ENCODE measurements around the gene DEAF1. TPM values are rescaled to one million over a fixed set of nuclear protein-coding genes. Genes with fewer than 3 reads are reported as not detected.

The DEAF1 gene
- total RNA-seq, 1 donor from 2014 or later: 54.9 TPM

DNA sequence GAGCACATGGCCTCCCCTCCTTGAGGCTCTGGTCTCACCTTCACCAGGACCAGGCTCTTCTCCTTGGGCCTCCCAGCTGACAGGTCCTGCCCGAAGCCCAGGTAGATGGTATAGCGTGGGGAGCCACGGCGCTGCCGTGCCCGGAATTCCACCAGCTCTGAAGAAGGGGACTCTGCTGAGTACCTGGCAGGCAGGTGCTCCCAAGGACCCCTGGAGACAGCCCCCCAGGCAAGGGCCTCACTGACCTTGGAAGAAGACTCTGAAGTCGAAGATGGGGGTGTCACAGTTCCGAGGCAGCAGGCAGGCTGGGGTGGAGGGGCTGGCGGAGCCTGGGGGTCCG lies 82.1 kb downstream of the DEAF1 start:
- DNase-seq (ENCODE audit: low spot score): no peak

DNA sequence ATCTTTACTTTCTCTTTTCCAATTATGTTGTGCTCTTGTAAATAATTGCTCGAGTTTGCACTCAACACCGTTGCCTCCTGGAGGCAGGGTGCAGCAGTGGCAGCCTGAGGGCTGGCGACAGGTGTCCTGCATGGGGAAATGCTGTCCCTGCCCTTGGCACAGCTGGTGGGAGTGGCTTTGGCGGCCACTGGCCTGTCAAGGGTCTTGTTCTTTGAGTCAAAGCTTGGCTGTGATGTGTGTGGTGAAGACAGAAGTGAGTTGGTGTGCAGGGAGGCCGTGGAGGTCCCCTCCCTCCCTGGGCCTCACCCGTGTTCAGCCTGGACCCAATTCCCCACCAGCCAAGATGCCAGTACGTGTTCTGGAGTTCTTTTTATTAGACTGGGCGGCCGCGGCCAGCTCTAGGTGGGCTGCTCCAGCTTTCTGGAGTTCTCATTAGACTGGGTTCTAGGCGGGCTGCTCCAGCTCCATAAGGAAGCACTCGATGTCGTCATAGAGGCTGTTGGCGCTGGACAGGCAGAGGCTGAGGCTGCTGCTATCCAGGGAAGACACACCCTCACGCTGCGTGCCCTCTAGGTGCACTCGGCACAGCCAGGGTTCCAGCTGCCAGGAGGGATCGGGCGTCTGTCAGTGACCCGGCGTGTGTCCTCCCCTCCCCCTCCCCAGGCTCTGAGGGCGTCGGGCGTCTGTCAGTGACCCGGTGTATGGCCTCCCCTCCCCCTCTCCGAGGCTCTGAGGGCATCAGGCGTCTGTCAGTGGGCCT lies 82.6 kb downstream of the DEAF1 start:
- no peak for DNase-seq (ENCODE audit: low spot score)

DNA sequence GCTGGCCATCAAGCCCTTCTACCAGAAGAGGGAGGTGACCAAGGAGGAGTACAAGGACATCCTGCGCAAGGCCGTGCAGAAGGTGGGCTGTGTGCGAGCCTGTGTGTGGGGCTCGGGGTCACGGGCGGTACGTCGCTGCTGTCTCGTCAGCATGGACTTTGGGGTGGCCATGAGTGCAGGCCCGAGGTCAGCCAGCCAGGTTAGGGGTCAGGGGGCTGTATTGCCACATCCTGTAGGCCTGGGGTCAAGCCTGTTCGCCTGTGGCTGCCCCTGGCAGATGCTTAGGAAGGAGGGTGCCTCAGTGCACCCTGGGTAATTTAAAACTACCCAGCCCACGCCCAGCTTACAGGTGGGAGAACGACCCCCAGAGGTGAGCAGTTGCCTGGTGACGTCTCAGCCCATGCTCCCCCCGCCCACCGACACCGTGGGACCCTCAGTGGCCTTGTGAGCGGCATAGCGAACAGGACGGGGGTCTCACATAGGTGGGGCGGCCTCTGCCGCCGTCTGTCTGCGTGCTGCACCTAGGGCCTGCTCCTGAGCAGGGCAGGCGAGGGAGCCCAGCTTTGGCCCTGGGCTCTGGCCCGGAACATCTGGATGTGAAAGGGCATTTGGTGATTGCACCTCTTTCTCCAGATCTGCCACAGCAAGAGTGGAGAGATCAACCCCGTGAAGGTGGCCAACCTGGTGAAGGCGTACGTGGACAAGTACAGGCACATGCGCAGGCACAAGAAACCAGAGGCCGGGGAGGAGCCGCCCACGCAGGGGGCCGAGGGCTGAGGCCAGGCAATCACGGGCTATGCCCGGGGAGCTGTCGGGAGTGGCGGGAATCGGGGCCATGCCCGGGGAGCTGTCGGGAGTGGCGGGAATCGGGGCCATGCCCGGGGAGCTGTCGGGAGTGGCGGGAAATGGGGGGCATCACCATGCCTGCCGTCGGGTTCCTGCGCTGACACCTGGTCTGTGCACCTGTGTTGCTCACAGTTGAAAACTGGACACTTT lies 83.7 kb downstream of the DEAF1 start:
- DNase-seq (ENCODE audit: low spot score): no peak

DNA sequence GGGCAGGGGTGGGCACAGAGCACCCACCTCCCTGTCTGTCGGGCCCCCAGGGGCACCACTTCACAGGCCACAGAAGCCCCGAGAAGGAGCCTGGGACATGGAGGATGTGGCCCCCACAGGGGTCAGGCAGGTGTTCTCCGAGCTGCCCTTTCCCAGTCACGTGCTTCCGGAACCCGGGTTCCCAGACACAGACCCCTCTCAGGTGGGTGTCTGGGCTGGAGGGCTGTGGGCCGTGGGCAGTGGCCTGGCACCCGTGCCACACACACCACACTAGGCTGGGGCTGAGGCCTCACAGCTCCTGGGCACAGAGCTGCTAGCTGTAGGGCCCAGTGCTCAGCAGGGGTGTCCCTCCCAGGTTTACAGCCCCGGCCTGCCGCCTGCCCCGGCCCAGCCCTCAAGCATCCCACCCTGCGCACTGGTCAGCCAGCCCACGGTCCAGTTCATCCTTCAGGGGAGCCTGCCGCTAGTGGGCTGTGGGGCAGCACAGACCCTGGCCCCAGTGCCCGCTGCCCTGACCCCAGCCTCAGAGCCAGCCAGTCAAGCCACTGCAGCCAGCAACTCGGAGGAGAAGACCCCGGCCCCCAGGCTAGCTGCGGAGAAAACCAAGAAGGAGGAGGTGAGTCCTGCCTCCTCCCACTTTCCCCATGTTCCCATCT lies 84.7 kb downstream of the DEAF1 start:
- DNase-seq (ENCODE audit: low spot score): no peak

DNA sequence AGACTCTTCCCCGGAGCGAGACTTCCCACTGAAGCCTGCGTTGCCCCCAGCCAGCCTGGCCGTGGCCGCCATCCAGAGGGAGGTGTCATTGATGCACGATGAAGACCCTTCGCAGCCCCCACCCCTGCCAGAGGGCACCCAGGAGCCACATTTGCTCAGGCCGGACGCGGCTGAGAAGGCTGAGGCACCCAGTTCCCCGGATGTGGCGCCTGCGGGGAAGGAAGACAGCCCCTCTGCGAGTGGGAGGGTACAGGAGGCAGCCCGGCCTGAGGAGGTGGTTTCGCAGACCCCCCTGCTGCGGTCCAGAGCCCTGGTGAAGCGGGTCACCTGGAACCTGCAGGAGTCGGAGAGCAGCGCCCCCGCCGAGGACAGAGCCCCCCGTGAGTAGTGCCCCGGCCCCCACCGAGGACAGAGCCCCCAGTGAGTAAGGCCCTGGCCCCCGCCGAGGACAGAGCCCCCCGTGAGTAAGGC lies 85.6 kb downstream of the DEAF1 start:
- DNase-seq (ENCODE audit: low spot score): no peak

DNA sequence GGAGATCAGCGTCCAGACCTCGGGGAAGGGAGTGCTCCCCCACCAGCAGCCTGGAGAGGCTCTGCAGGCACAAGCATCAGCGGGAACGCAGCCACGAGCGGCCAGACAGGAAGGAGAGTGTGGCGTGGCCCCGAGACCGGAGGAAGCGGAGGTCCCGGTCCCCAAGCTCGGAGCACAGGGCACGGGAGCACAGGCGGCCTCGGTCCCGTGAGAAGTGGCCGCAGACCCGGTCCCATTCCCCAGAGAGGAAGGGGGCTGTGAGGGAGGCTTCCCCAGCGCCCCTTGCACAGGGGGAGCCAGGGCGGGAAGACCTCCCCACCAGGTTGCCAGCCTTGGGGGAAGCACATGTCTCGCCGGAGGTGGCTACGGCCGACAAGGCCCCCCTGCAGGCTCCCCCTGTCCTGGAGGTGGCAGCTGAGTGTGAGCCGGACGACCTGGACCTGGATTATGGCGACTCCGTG lies 86.2 kb downstream of the DEAF1 start:
- no peak for DNase-seq (ENCODE audit: low spot score)

DNA sequence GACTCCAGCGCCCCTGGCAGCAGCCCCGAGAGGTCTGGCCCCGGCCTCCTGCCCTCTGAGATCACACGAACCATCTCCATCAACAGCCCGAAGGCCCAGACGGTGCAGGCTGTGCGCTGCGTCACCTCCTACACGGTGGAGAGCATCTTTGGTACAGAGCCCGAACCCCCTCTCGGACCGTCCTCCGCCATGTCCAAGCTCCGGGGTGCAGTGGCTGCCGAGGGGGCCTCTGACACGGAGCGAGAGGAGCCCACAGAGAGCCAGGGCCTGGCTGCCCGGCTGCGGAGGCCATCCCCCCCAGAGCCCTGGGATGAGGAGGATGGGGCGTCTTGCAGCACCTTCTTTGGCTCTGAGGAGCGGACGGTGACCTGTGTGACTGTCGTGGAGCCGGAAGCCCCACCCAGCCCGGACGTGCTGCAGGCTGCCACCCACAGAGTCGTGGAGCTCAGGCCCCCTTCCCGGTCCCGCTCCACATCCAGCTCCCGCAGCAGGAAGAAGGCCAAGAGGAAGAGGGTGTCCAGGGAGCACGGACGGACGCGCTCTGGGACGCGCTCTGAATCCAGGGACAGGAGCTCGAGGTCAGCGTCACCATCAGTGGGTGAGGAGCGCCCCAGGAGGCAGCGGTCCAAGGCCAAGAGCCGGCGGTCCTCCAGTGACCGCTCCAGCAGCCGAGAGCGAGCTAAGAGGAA lies 86.9 kb downstream of the DEAF1 start:
- no peak for DNase-seq (ENCODE audit: low spot score)

DNA sequence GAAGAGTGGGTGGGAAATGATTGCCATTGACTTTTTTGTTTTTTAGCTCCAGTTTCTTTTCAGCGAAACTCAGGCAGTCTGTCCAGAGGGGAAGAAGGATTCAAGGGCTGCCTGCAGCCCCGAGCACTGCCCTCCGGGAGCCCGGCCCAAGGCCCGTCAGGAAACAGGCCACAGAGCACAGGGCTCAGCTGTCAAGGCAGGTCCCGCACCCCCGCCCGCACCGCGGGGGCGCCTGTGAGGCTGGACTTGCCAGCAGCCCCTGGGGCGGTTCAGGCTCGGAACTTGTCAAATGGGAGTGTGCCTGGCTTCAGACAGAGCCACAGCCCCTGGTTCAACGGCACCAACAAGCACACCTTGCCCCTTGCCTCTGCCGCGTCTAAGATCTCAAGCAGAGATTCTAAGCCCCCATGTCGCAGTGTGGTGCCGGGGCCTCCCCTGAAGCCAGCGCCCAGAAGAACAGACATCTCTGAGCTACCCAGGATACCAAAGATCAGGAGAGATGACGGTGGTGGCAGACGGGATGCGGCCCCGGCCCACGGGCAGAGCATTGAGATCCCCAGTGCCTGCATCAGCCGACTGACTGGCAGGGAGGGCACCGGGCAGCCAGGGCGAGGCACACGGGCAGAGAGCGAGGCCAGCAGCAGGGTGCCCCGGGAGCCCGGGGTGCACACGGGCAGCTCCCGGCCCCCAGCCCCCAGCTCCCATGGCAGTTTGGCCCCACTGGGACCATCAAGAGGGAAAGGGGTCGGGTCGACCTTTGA lies 87.8 kb downstream of the DEAF1 start:
- DNase-seq (ENCODE audit: low spot score): no peak

DNA sequence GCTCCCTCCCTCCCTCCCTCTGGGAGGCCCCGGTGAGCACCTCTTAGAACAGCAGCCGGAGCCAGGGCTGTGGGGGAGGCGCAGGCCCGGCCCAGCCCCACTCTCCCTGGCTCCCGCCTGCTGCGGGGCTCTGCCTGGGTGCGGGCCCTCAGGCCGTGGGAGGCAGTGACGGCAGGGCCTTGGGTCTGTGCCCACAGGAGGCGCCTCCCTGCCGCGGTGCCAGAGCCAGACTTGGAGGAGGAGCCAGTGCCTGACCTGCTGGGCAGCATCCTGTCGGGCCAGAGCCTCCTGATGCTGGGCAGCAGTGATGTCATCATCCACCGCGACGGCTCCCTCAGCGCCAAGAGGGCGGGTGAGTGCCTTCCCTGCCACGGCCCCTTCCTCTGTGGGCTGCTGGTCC lies 88.8 kb downstream of the DEAF1 start:
- DNase-seq (ENCODE audit: low spot score): no peak

DNA sequence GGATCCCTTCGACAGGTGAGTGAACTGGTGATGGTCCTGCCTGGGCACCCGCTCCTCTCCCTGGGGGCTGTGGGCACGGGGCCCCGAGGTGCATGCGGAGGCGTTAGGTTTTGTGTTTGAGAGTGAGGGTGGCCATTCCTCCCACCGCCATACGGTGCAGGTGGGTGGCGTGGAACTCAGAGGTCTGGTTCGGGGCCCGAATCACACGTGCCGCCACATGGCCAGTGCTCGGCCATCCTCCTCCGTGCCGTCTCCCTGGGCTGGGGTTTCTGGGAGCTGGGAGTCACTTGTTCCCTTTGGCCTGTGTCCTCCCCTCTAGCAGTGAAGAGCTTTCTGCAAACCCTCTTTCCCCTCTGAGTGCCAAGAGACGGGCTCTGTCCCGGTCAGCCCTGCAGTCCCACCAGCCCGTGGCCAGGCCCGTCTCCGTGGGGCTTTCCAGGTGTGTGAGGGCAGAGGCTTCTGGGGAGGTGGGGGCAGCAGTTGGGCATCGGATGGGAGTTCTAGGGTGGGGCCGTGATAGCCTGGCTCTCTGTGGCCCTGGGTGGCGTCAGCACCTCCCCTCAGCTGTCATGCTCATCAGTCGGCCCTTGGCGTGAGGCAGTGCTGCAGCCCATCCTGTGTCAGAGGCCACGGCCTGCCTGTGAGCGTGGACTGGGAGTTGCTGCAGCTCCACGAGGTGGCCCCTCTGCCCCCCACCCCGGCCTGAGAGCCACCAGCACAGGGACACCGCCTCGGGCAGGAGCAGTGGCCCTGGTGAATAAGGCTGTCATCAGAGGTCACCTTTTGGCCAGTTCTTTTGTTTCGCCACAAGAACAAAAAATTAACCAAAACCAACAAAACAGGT lies 89.5 kb downstream of the DEAF1 start:
- DNase-seq (ENCODE audit: low spot score): no peak

DNA sequence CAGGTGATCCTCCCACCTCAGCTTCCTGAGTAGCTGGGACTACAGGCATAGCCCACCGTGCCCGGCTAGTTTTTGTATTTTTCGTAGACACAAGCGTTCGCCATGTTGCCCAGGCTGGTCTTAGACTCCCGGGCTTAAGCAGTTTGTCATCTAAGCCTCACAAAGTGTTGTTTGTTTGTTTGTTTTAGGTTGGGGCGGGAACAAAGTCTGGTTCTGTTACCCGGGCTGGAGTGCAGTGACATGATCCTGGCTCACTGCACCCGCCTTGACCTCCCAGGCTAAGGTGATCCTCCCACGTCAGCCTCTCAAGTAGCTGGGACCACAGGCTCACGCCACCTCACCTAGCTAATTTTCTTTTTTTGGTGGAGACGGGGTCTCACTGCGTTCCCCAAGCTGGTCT lies 91.9 kb downstream of the DEAF1 start:
- no peak for DNase-seq (ENCODE audit: low spot score)

DNA sequence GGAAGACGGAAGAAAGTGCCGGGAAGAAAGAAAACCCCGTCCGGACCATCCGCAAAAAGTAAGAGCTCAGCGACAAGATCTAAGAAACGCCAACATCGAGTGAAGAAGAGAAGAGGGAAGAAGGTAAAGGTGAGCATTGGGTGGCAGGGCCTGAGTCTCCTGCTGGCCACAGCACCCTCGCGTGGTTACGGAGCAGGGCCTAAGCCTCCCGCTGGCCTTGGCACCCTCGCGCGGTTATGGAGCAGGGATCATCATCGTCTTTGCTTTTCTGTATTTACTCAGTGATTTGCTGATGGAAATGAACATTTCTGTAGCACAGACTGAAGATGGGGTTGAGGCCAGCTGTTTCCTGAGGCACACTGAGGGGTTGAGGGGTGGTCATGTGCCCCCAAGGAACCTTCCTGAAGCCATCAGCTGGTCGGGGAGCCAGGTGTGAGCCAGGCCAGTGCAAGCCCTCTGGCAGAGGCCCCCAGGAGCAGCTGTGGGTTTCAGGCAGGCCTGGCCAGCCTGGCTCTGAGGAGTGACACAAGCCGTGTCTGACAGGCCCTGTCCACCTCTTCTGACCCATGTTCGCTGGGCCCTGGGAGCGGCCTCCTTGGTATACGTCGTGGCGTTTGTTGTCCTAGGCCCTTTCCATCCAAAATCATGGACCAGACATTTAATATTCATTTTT lies 93.3 kb downstream of the DEAF1 start:
- no peak for DNase-seq (ENCODE audit: low spot score)

DNA sequence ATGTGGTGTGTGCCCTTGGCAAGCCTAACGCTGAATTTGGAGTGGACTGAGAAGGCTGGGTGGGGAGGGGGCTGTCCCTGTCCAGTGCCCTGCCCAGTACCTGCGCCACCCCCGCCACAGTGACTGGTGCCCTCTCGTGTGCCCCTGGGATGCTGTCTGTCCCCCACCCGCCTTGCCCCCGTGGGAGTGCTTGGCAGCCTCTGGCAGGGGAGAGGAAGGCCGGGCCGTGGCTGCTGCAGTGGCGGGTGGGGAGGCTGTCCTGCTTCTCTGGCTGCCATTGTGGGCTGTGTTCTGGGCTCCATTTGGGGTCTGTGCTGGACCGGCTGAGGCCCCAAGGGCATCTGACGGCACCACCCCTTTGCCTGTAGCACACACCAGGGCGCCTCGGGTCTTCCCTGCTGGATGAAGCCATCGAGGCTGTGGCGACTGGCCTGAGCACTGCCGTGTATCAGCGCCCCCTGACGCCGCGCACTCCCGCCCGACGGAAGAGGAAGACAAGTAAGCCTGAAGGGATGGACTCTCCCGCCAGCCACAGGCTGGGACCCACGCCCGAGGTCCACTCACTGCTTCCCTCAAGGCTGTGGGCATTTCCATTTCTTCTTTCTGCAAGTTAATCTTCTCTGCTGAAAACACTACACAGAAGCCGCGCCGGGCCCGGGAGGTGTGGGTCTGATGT lies 96.9 kb downstream of the DEAF1 start:
- DNase-seq (ENCODE audit: low spot score): no peak

DNA sequence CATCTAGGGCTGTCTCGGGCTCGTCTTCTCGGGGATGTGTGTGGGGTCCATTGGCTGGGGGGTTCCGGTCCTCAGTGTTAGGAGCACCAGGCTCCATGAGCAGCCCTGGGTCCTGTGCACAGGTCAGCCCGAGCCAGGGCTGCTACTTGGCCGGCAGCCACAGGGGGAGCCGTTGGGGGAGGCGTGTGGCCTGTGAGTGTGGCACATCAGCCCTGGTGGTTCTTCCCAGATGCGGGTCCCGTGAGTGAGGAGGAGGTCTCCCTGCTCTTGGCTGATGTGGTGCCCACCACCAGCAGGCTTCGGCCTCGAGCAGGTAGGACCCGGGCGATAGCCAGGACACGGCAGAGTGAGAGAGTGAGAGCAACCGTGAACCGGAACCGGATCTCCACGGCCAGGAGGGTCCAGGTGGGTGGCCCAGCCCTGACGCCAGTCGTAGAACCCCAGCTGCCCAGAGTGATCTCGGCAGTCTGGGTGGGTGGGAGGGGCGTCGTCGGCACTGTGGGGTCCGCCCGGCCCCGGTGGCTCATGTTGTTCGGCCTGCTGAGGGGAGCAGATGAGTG lies 97.8 kb downstream of the DEAF1 start:
- no peak for DNase-seq (ENCODE audit: low spot score)

DNA sequence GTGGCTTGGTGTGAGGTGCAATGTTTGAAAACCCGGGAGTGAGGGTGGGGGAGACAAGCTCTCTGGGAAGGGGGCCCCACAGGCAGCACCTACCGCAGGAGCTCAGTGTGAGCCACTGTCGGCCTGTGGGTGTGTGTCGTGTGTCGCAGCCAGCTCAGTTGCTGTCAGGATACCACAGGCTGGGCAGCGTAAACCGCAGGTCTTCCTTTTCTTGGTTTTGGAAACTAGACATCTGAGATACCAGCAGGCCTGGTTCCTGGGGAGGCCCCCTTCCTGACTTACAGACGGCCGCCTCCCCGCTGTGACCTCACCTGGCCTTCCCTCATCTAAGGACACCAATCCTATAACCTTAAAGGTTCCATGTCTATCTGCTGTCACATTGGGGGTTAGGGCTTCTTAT lies 98.6 kb downstream of the DEAF1 start:
- no peak for DNase-seq (ENCODE audit: low spot score)

DNA sequence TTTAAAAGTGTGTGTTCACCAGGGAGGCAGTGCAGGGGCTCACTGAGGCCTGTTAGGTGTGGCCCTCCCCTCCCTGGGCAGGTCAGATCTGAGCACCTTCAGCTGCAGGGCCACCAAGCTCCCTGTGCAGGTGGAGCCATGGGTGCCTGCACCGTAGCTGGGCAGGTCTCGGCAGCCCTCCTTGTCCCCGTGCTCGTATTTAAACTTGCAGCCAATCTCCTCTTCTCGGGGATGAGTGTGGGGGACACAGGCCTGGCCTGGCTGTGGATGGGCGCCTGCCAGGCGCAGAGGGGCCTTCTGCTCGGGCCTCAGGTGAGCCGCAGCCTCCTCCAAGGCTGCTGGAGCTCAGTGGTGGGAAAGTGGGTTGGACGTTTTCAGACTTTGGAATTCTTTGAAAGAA lies 99.6 kb downstream of the DEAF1 start:
- DNase-seq (ENCODE audit: low spot score): no peak

Data from umbilical cord (tissue), 2 donors.